NCI-H748 (cell line): ENCODE measurements around the gene LORICRIN.

Source experiments
- DNase-seq: peaks from one replicate; lab custom pipeline; 2025; ENCODE audit not compliant: unreplicated experiment; lab: John Stamatoyannopoulos, UW

LORICRIN gene

GRCh38 chr1:153259387-153259786, at the start of gene LORICRIN:
LORICRIN (plus strand) TSS chr1:153259687; CDS start chr1:153260950, 1,263 bp downstream.
- DNase-seq: no peak

GRCh38 chr1:153210206-153210605, 49.3 kb upstream of the LORICRIN start:
- DNase-seq: no peak

GRCh38 chr1:153212201-153212600, 47.3 kb upstream of the LORICRIN start:
- no peak for DNase-seq

- DNase-seq: no peak
Observed at GRCh38 chr1:153213519-153213918, 46.0 kb upstream of the LORICRIN start.

- DNase-seq: no peak
Observed at GRCh38 chr1:153217212-153217611, 42.3 kb upstream of the LORICRIN start, which contains the start of gene PRR9. PRR9 (plus strand) TSS chr1:153217584; CDS start chr1:153218145, 561 bp downstream.

- no peak for DNase-seq
Observed at GRCh38 chr1:153217744-153218416, 41.6 kb upstream of the LORICRIN start.

GRCh38 chr1:153220606-153221303, 38.7 kb upstream of the LORICRIN start:
- DNase-seq: peak; percentile 21

- peak; percentile 68 for DNase-seq
Observed at GRCh38 chr1:153223040-153223891, 36.2 kb upstream of the LORICRIN start.

GRCh38 chr1:153227810-153228209, 31.7 kb upstream of the LORICRIN start:
- no peak for DNase-seq

GRCh38 chr1:153228491-153228890, 31.0 kb upstream of the LORICRIN start:
- no peak for DNase-seq

GRCh38 chr1:153229076-153229829, 30.2 kb upstream of the LORICRIN start:
- DNase-seq: peak; percentile 44

GRCh38 chr1:153231363-153231762, 28.1 kb upstream of the LORICRIN start:
- DNase-seq: no peak

GRCh38 chr1:153231785-153232184, 27.7 kb upstream of the LORICRIN start:
- no peak for DNase-seq

- DNase-seq: no peak
Observed at GRCh38 chr1:153232553-153232952, 26.9 kb upstream of the LORICRIN start.

GRCh38 chr1:153233448-153233847, 26.0 kb upstream of the LORICRIN start:
- no peak for DNase-seq

- DNase-seq: no peak
Observed at GRCh38 chr1:153238527-153238926, 21.0 kb upstream of the LORICRIN start.

GRCh38 chr1:153242160-153242559, 17.3 kb upstream of the LORICRIN start:
- DNase-seq: no peak

GRCh38 chr1:153245466-153245865, 14.0 kb upstream of the LORICRIN start:
- DNase-seq: no peak

- DNase-seq: no peak
Observed at GRCh38 chr1:153246018-153246417, 13.5 kb upstream of the LORICRIN start.

- DNase-seq: no peak
Observed at GRCh38 chr1:153246825-153247224, 12.7 kb upstream of the LORICRIN start.
